EL (cell line): ENCODE measurements around the gene ATOX1.

Source experiments
- DNase-seq: peaks from one replicate; pipeline ENCODE4 v3.0.0-alpha.2; 2016

Gene ATOX1

DNA sequence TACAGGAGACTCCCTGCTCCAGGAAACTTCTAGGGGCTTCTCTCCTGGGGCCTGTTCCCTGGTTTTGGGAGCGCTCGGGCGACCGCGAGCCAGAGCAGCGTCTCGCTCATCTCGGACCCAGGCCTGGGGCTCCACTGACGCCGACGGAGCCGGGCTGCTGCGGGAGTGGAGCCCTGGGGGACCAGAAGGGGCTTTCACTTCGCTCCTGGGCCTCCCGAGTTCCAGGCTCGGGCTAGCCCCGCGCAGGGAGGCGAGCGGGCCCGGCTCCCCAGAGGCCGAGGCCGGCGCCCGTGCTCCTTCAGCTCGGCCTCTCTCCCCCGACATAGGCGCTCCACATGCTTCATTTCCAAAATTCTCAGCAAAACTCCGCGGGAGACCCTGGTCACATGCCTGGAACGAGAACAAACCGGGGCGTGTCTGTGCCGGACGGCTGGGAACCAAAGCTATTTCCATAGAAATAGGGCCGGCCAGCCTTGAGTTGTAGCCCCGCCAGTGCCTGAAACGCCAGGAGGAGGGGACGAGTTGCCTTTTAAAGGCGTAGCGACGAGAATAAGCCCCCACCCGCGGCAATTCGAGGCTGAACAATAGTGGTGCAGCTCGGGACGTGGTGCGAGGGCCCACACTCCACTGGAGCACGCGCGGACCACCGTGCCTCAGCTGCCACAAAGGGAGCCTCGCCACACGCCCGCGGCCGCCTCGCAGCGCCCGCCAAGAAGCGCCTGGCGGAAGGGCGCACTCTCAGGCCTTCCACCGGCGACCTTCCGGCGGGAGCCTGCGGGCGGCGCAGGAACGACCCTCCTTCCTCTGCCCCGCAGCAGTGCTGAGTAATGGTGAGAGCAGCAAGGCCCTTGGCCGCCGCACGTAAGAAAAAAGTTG is 12.2 kb upstream of the ATOX1 start:
- DNase-seq, result peak; percentile 65

DNA sequence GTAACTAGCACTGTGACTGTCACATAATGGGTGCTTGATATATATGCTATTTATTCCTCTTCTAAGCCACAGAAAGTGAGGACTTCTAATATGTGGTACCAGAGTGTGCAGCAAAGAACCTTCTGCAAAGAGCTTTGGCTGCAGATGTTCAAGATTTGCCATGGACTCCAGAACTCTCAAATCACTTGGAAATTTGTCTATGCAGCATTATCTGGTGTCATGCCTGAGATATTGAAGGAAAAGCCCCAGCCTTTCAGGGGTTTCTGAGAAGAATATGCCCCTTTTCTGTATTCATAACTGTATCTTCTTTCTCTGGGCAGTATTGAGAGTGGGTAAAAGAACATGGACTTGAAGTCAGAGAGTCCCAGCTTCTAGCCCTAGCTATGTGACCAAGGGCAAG is 8.5 kb upstream of the ATOX1 start:
- no peak for DNase-seq

DNA sequence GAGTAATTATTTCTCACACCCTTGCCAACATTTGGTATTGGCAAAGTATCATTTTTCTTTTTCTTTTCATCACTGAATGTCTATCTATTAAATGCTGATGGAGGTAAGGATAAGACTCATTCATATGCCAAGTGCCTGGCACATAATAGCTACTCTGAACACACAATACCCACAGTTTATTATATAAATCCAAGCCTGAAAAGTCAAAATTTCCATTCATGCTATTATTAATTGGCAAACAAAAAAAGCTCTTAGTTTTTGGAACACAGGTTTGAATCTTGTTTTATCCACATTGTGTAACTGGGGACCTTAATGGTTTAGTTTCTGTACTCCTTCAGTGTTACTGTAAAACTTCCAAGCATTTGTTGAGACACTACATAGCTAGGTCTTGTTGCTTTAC is 6.4 kb upstream of the ATOX1 start:
- DNase-seq, result no peak

DNA sequence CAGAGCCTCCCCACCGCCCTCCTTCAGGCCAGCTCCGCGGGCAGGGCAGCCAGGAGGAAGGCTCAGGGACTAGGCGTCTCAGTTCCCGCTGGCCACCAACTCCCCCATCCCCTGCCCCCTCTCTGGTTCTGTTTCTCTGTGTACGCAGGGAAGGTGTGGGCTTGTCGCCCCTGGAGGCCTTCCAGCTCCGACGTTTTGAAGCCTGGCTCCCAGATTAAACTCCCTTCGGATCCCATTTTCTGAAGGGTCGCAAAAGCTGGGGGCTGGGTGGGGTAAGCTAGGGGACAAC is 346 bp downstream of the ATOX1 start:
- DNase-seq, result peak; percentile 26

DNA sequence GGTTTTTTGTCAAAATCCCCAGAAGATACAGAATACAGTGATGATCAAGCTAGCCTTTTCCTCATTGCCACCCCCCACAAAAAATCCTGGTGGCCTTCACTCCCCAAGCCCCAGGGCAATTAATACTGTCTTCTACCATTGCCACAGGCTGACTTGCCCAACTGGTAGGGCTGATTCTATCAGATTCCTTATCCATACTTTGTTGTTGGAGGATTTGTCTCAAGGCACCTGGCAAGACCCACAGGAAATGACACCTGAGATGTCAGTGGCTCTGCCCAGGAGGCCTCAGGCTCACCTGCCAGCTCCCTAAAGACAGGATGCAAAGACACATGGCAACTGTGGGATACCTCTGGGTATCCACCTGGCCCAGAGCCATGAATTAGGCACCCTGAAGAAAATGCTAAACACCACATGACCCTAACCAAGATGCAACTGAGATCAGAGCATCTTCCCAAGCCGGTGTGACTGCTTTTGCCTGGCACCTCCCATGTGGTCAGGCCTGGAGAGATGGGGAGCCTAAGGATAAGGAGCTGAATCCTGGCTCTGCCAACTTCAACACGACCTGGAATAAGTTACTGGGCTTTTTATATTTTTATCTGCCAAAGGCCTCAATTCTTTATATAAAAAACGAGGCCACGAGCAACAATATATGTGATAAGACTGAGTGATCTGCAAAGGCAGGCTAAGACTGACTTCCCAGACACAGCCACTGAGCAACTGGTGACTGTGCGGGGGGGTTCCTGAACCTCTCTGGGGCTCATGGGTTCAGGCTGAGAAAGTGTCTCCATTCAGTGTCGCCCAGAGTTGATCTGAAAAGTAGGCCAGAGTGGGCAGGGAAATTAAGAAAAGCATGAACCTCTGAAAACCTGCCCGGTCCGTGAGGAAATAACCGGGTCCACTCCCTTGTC is 944 bp downstream of the ATOX1 start:
- DNase-seq, result no peak

DNA sequence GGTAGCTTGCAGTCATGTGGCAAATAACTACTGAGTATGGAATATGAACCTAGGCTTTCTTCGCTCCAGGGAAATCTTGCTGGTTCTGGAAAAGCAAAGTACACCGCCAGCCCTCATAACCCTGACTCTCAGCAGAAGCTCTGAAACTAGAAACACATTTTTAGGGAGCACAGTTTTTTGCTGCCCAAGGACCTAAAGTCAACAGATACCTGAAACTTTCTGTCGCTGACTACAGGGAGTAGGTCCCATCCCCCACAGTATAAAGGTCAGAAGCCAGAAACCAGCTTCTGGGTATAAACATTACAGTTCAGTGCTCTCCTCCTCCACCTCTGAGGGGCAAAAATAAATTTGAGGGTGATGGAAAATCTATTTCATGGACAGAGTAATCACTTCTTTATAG is 3.0 kb downstream of the ATOX1 start:
- DNase-seq, result no peak

DNA sequence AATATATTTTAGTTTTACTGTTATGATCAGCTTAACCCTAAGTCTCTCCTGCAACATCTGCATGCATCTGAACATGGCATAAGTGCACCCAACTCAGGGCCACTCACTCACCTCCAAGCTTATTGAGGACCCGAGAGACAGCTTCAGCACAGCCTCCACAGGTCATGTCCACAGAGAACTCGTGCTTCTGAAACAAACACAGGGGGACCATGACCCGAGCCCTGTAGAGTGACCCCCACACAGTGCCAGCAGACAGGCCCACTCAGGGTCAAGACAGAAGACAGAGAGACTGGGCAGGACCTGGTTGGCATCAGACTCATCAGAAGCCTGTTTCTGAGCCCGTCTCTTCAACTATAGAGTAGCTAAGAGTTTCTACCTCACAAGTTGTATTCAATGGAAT is 6.8 kb downstream of the ATOX1 start:
- DNase-seq, result no peak

DNA sequence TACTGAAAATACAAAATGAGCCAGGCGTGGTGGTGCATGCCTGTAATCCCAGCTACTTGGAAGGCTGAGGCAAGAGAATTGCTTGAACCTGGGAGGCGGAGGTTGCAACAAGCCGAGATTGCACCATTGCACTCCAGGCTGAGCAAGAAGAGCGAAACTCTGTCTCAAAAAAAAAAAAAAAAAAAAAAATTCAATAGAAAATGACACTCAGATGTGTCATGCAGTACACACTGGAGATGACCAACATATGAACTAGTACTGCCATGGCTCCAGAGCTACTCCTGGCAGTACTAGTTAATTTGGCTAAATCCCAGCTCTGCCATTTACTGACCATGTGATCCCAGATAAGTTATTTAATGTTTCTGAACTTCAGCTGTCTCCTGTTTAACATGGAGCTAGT is 7.3 kb downstream of the ATOX1 start:
- no peak for DNase-seq

DNA sequence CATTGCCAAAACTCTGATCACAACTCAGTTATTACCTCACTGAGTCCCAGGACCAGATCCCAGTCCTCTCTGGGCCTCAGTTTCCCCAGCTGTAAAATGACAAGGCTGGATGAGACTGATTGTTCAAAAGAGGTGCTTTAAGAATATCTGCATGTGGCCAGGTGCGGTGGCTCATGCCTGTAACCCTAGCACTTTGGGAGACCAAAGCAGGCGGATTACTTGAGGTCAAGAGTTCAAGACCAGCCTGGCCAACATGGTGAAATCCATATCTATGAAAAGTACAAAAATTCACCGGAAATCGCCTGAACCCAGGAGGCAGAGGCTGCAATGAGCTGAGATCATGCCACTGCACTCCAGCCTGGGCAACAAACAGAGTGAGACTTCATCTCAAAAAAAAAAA is 8.3 kb downstream of the ATOX1 start:
- DNase-seq, result no peak

DNA sequence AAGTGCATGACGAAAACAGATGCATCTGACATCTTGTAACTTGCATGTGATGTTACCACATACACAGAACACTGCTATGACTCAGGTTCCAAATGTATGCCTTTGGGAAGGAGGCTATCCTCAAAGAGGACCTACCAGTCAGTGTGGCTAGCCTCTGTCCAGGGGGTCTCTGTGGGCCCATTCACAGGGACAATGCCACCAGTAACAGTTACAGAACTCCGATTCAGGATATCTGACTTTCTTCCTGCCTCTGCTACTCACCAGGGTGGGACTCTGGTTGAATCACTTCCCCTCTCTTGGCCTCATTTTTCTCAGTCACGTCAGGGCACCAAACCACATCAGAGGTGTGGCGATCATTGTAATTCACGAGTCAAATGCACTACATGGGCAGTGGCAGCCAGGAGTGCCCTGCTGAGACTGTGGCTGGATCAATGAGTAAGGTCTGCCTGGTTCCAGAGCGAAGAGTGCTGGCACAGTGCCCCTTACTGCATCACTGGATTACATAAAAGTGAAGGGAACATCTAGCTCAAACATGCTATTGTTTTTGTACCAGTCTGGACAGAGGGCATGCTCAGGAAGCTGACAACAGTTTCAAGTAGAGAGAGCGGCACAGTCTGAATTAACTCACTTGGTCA is 13.2 kb downstream of the ATOX1 start:
- DNase-seq, result peak; percentile 94

DNA sequence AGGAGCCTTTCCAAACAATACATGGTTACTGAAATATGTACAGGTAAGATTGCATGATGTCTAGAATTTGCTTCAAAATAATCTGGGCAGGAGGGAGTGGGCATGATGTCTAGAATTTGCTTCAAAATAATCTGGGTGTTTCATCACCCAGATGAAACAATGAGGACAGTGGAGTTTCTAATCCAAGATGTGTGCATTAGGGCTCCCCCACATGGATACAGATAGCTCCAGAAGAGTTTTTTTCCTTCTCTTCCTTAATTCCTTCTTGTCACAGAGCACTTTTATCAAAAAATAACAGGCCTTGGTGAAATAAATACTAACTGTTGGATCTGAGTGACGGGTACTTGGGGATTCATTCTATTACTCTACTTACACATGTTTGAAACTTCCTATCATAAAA is 14.9 kb downstream of the ATOX1 start:
- DNase-seq, result peak; percentile 20

DNA sequence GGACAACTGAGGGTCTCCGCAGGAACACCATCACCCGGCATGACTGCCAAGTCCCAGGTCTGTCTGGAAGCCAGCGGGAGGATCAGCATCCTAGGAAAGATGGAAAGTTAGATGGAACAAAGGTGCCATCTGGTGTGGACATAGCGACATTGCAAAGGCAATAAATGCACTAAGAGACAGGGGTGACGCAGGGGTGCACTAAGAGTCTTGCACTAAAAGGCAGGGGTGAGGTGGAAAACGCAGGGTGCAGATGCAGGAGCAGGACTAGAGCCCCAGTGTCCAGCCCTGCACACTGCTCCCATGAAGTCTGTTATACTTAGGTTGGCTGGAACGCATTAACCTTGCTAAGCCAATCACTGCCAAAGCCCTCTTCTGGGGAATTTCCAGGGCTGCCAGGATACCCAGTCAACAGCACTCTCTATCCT is 15.5 kb downstream of the ATOX1 start:
- peak; percentile 81 for DNase-seq

DNA sequence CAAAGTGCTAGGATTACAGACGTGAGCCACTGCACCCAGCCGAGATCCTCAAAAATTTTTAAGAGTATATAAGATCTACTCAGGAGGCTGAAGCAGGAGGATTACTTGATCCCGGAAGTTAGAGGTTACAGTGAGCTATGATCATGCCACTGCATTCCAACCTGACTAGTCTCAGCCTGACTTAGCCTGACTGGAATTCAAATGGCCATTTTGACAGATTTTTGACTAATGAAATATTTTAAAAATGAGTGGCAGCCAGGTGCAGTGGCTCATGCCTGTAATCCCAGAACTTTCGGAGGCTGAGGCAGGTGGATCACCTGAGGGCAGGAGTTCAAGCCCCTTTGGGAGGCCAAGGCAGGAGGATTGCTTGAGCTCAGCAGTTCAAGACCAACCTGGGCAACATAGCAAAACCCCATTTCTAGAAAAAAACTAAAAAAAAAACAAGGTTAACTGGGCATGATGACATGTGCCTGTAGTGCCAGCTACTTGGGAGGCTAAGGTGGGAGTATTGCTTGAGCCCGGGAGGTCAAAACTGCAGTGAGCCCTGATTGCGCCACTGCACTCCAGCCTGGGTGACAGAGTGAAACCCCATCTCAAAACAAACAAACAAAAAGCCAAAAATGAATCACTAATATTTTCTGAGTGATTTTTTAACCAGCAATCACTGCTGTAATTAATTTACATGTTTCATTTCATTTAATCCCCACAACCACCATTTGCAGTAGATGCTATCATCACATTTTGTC is 16.6 kb downstream of the ATOX1 start:
- DNase-seq, result peak; percentile 93

DNA sequence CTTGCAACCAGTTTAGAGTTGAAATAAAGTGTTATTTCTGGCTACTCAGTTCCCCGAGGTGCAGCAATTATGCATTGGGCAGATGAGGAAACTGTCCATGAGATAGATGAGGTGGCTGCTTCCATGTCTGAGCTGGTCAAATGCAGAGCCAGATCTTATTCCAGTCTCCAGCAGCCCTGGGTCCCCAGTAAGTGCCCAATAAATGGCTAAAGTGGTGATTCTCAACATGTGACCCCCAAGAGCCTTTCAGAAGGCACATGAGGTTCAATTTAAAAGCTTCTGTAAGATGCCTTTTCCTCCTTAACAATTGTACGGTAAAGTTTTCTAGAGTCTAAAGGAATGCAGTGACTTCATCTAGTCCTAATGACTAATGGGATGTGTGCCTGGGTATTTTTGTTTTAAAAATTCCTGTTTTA is 17.5 kb downstream of the ATOX1 start:
- peak; percentile 84 for DNase-seq

DNA sequence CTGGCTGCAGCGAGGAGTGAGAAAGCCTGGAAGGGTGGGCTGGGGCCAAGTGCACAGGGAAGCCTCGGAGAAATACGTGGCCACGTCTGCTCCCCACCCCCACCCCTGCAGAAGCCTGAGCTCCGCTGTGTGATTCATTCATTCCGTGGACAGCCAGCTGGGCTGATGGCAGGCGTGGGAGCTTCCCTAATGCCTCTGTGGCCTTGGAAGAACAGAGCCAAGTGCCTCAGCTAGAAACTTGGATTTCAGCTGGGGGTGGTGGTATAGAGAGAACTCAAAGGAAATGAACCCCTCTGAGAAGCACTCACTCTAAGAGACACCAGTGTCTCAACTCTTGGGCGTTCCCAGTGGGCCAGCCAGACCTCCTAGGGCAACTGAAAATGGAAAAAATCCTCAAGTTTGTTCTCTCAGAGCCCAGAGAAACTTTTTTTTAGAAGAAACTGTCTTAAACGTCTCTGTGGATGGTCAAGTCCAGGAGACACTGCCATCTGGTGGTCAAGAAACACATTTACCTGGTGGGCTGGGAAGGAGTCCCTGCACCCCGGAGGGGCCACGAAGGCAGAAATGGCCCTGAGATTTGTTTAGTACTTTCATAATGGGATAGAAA is 18.0 kb downstream of the ATOX1 start:
- DNase-seq, result peak; percentile 93

DNA sequence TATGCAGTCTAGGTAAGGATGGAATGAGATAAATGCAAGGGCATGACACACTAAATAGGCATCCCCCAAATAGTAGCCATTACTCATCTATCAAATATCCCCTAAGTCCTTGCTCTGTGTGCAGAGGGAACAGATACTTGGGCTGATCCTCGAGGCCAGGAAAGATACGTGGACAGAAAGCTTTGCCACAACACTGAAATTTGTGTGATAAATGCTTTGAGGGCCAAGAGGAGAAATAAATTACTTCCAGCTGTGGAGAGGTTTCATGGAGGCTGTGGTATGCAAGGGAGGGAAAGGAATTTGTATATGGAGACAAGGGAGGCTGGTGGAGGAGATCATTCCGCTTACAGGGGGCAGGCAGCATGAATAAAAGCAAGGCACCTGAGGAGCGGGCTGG is 18.5 kb downstream of the ATOX1 start:
- peak; percentile 98 for DNase-seq

DNA sequence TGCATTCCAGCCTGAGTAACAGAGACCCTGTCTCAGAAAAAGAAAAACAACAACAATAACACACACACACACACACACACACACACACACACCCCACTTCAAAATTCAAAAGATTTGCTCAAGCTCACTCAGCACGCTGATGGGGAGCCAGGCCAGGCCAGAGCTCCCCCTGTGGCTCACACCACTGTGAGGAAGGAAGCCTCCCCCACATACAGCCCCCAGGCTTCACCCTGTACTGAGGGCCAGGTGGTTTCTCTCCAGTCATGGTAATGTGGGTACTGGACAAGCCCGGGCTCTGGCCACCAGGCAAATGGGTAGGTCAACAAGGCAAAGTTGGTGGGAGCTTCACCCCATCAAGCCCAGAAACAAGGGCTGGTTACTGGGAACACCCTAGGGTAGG is 19.0 kb downstream of the ATOX1 start:
- DNase-seq, result no peak

DNA sequence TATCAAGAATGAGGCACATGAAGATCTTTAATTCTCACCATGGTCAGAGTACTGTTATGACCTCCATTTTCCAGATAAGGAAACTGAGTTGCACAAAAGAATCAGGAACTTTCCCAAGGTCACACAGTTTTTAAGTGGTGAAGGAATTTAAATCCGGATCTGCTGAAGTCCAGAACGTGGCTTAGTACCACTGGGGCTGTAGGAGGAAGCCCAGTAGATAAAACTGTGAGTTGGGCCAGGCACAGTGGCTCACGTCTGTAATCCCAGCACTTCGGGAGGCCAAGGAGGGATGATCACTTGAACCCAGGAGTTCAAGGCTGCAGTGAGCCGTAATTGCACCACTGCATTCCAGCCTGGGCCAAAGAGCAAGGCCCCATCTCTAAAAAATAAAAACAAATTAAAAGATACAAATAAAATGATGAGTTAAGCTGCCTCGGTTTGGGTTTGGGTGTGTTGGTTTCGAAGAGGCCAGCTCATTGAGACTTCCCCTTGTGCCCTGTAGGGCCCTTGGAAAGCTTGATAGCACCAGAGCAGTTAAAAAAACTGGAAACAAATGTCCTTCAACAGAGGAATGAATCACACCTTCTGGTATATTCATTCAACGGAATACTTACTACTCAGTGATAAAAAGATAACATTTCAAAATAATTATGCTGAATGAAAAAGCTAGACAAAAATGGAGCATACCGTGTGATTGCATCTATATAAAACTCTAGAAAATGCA is 20.1 kb downstream of the ATOX1 start:
- peak; percentile 46 for DNase-seq

DNA sequence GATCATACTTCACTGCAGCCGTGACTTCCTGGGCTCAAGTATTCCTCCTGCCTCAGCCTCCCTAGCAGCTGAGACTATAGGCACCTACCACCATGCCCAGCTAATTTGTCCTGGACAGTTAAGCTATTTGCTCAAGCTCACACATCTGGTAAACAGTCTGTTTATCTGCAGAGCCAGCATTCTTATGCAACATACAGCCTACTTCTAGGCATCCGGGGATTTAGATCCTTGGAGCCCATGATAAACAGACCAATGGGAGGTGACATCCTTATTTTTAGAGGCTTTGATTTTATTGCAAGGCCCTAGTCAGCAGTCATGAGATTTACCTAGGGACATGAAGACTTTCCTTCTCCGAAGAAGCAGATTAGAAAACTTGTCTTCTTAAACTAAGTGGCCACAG is 21.0 kb downstream of the ATOX1 start:
- no peak for DNase-seq

DNA sequence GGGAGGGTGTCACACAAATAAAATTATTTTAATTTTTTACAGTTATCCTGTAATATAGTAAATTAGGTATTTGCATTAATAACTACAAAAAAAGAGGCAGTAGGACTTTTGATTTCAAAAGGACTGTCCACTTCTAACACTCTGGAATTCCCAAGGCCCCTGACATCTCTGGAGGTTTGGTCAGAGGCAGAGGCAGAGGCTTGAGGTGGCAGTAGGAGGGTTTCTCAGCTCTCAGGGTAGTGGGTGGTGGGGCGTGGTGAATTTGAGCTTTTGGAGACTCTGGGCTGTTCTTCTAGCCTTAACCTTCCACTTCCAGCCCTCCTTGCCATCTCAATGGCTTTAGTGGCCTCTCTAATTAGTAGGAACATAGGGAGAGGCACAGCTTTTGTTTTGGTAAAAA is 22.8 kb downstream of the ATOX1 start:
- DNase-seq, result no peak

DNA sequence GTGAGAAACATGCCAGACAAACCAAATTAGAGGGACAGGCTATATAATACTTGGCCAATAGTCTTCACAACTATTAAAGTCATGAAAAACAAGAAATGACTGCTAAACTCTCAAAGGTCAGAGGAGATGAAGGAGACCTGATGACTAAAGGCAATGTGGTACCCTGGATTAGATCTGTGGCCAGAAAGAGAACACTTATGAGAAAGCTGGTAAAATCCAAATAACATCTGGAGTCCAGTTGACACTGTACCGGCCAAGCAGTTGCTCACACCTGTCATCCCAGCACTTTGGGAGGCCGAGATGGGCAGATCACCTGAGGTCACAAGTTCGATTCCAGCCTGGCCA is 24.4 kb downstream of the ATOX1 start:
- no peak for DNase-seq
